Thyroid gland (tissue), 4 donors: ENCODE results near the gene RRP12. TPM values are rescaled to one million over a fixed set of nuclear protein-coding genes. Genes with fewer than 3 reads are reported as not detected.

ENCODE experiments used
- DNase-seq, 2 donors: peaks; one replicate each; pipeline ENCODE4 v3.0.0-alpha.2; 2019
- H3K27ac ChIP-seq, 3 donors: fragments of 200-600 bp; sonication (generic); 1 replicate in 2 of 3; 2 replicates in 1 of 3; pipeline ENCODE4 v1.5.1; 2016 to 2019; ENCODE audit warnings: mild to moderate bottlenecking in 1 of 3, moderate library complexity in 1 of 3
- H3K27me3 ChIP-seq: fragments of 200-600 bp; sonication (generic); one replicate; pipeline ENCODE4 v1.5.1; 2019
- H3K36me3 ChIP-seq, 2 donors: fragments of 200-600 bp; sonication (generic); one replicate each; pipeline ENCODE4 v1.5.1; 2016 to 2019
- H3K4me1 ChIP-seq, 2 donors: fragments of 200-600 bp; sonication (generic); one replicate each; pipeline ENCODE4 v1.5.1; 2017 to 2019
- H3K4me3 ChIP-seq, 3 donors: fragments of 200-600 bp; sonication (generic); replicated peaks in 1 of 3; 1 replicate in 2 of 3; 2 replicates in 1 of 3; pipeline ENCODE4 v1.5.1; 2016; ENCODE audit warnings: mild to moderate bottlenecking in 1 of 3
- H3K9me3 ChIP-seq: fragments of 200-600 bp; sonication (generic); one replicate; pipeline ENCODE4 v1.5.1; 2017
- CTCF ChIP-seq, 6 experiments: fragments of 200-600 bp in 3 of 6; fragments of 450-650 bp in 3 of 6; sonication (generic) in 3 of 6; IDR thresholded peaks; one replicate each; pipeline ENCODE4 v1.5.1; 2016 to 2019; ENCODE audit warnings: antibody characterized with exemption in 6 of 6, mild to moderate bottlenecking in 2 of 6, inconsistent platforms in 1 of 6, moderate library complexity in 1 of 6
- POLR2A ChIP-seq, 2 donors: fragments of 450-650 bp; IDR thresholded peaks; one replicate each; pipeline ENCODE4 v1.6.1; 2017; ENCODE audit warnings: antibody characterized with exemption in 2 of 2, mild to moderate bottlenecking in 2 of 2, moderate library complexity in 1 of 2
- WGBS, 2 donors: methylation state at CpG; one replicate each; pipeline ENCODE4 v1.1.5; 2017; 5-methylcytosine and 5-hydroxymethylcytosine counted together
- intact Hi-C: fragments of 100-400 bp; cut with DNase I; formaldehyde crosslinking; loops from one replicate; pipeline ENCODE4 v1.15.1; 2023
- total RNA-seq, 4 donors: library from RNA; depleted of rRNA; stranded (reverse); fragments of >200 nt; gene quantifications; one replicate each; pipeline ENCODE4 v1.2.3, GENCODE V29; 2016

RRP12 gene
- total RNA-seq, 4 donors from 2014 or later, result 8.3 to 27.4 (median 15.0) TPM

DNA sequence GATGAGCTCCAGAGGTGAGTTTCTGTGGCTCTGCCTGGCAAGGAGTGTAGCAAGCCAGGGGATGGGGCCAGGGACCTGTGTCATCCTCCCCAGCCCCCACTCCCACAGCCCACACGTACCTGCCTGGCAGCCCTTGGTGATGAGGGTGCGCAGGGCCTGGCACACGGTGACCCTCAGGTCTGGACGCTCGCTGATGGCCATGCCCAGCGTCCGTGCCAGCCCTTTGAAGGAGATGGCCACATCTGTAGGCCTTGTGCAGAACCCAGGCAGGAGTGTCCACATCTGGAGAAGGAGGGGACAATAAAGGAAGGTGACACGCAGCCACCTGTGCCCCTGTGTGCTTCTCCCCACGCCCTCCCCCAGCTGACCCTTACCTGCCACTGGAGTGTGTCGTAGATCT is 27.7 kb downstream of the RRP12 start:
- intact Hi-C loops, result no loop called here
- 91 to 98% methylated on average over 7 of the region's 10 CpGs for WGBS, 2 donors
- no peaks in the 10 kb centered on the region for H3K4me1 ChIP-seq
- H3K27me3 ChIP-seq, result no peaks in the 10 kb centered on the region
- H3K27ac ChIP-seq, result no peak overlapping the region
- TF ChIP-seq POLR2A (IDR thresholded peaks at IDR 0.05), result no peak
- no peak for TF ChIP-seq CTCF (IDR thresholded peaks at IDR 0.05)
- H3K9me3 ChIP-seq, result no peaks in the 10 kb centered on the region
- no peak overlapping the region for H3K4me3 ChIP-seq
- DNase-seq, result no peak
- peaks cover 23 to 29% of the 10 kb centered on the region in 2 donors for H3K36me3 ChIP-seq

DNA sequence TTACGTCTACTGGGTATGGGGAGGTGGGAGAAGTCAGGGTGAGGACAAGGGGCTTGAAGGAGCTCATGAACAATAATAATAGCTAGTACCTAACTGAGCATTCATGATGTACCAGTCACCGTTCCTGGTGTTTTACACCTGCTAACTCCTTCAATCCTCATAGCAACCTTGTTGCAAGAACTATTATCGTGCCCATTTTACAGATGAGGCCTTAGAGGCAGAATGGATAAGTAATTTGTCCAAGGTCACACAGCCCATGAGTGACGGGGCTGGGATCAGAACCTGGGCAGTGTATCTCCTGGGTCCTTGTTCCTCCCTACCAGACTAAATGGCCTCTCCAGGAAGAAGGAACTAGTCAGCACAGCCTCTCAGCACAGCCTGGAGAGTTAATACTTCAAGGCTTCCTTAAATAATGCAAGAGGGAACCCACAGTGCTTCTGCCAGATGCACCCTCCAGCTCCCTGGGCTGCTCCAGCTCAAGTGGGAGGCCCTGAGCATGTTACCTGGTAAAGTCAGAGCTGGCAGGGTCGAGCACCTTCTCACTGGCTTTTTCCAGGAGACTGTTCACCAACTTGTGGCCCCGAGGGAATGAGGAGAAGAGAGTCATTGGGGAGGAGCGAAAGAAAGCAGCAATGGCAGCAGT is 28.8 kb downstream of the RRP12 start:
- 86 to 91% methylated on average over 7 of the region's 7 CpGs for WGBS, 2 donors

DNA sequence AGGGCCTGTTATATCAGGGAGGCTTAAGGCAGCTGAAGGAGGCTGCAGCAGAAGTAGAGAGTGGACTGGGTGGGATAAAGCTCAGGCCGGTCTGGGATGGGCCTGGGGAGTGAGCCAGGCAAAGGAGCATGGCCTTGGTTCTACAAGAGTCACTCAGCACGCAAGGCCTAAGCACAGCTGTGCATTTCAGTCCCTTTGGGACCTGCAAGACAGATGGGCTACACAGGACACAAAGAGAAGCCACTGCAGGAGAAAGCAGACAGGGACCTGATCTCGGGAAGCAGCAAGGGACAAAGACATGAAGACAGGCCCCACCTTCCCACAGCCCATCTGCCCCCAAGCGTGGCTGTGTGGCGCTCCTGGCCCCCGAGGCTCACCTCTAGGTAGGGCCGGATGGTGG is 29.4 kb downstream of the RRP12 start:
- peaks cover 28 to 29% of the 10 kb centered on the region in 2 donors for H3K36me3 ChIP-seq
- TF ChIP-seq CTCF (IDR thresholded peaks at IDR 0.05), result no peak
- TF ChIP-seq POLR2A (IDR thresholded peaks at IDR 0.05), result no peak
- WGBS, 2 donors, result 95 to 98% methylated on average over 7 of the region's 7 CpGs
- no peak for DNase-seq
- intact Hi-C loops, result no loop called here
- H3K4me1 ChIP-seq, result no peaks in the 10 kb centered on the region
- no peak overlapping the region for H3K4me3 ChIP-seq
- H3K27me3 ChIP-seq, result no peaks in the 10 kb centered on the region
- no peaks in the 10 kb centered on the region for H3K9me3 ChIP-seq
- no peak overlapping the region for H3K27ac ChIP-seq

More for the DNA sequence above, 28.8 kb downstream of the RRP12 start:
- no peak for DNase-seq
- Histone ChIP-seq H3K36me3 (peaks cover 24% of the 10 kb centered on the region in 2 donors), H3K27ac (no peak overlapping the region), H3K27me3 (no peaks in the 10 kb centered on the region), H3K4me3 (no peak overlapping the region), H3K9me3 (no peaks in the 10 kb centered on the region), H3K4me1 (no peaks in the 10 kb centered on the region)
- TF ChIP-seq POLR2A (IDR thresholded peaks at IDR 0.05), result no peak
- TF ChIP-seq CTCF (IDR thresholded peaks at IDR 0.05), result no peak
- intact Hi-C loops, result no loop called here

DNA sequence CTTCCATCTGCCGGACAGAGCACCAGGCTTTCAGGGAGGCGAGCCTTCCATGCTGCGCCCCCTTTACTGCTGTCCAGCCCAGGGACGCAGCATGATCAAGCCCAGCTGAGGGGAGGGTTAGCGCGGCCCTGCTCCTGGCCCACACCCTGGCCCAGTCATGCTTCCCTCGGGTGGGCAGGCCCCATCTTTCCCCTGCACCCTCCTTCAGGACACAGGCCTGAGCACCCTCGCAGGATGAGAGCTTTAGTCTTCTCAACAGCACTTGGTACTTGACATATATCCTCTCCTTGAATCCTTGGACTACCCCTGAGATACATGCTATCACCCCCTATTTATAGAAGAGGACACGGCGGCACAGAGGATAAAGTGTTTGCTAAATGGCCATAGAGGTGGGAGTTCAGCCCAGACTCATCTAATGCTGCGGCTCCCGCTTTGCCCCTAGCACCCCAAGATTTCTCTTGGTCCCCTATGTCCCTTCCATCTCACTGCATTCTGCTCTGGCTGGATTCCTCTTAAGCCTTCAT is 34.0 kb downstream of the RRP12 start:
- Histone ChIP-seq H3K36me3 (peaks cover 17 to 25% of the 10 kb centered on the region in 2 donors), H3K27me3 (no peaks in the 10 kb centered on the region), H3K4me3 (no peak overlapping the region), H3K4me1 (no peaks in the 10 kb centered on the region), H3K27ac (no peak overlapping the region), H3K9me3 (no peaks in the 10 kb centered on the region)
- intact Hi-C loops, result no loop called here
- 94% methylated on average over 9 to 12 of the region's 12 CpGs for WGBS, 2 donors
- TF ChIP-seq CTCF (IDR thresholded peaks at IDR 0.05) (no peak), POLR2A (IDR thresholded peaks at IDR 0.05) (no peak)
- no peak for DNase-seq

GRCh38 chr10:97366572-97366971 is 34.6 kb downstream of the RRP12 start:
- no peak for TF ChIP-seq CTCF (IDR thresholded peaks at IDR 0.05)
- no peak for TF ChIP-seq POLR2A (IDR thresholded peaks at IDR 0.05)
- Histone ChIP-seq H3K36me3 (peaks cover 17 to 25% of the 10 kb centered on the region in 2 donors), H3K27ac (no peak overlapping the region), H3K9me3 (no peaks in the 10 kb centered on the region), H3K4me1 (no peaks in the 10 kb centered on the region), H3K4me3 (no peak overlapping the region), H3K27me3 (no peaks in the 10 kb centered on the region)
- no peak for DNase-seq
- 92% methylated on average over 9 to 11 of the region's 11 CpGs for WGBS, 2 donors
- intact Hi-C loops, result no loop called here
